HepG2 (cell line): ENCODE measurements around the gene CASTOR1.

ENCODE experiments used
- CTCF ChIP-seq: sonication (generic); formaldehyde crosslinking; IDR thresholded peaks from 2 replicates; pipeline ENCODE4 v1.5.0; 2020; ENCODE audit warnings: mild to moderate bottlenecking, missing genetic modification reagents, moderate library complexity
- MXI1 ChIP-seq: IDR thresholded peaks from 3 replicates; pipeline ENCODE4 v1.6.1; 2012; ENCODE audit warnings: low read depth, low read length, inconsistent platforms, borderline replicate concordance
- RAD21 ChIP-seq: fragments of 450-650 bp; formaldehyde crosslinking; IDR thresholded peaks from 2 replicates; pipeline ENCODE4 v1.5.0; 2020; ENCODE audit warnings: mild to moderate bottlenecking
- RELA ChIP-seq: sonication (generic); formaldehyde crosslinking; IDR thresholded peaks from 2 replicates; pipeline ENCODE4 v1.4.0; 2020; ENCODE audit warnings: missing genetic modification reagents
- SP1 ChIP-seq, 2 experiments: fragments of 450-650 bp in 1 of 2; sonication (generic) in 1 of 2; formaldehyde crosslinking in 1 of 2; IDR thresholded peaks; 2 replicates each; pipeline versions ENCODE4 v1.4.0 to v1.6.1; 2016 to 2020; ENCODE audit warnings: missing genetic modification reagents in 1 of 2
- ZNF280B ChIP-seq: sonication (generic); formaldehyde crosslinking; IDR thresholded peaks from 2 replicates; pipeline ENCODE4 v1.5.0; 2020; ENCODE audit warnings: missing genetic modification reagents, mild to moderate bottlenecking, borderline replicate concordance
- ZNF431 ChIP-seq: sonication (generic); formaldehyde crosslinking; IDR thresholded peaks from 2 replicates; pipeline ENCODE4 v1.9.0; 2022; ENCODE audit warnings: missing genetic modification reagents, low read depth, mild to moderate bottlenecking, borderline replicate concordance
- ZNF563 ChIP-seq: sonication (generic); formaldehyde crosslinking; IDR thresholded peaks from 2 replicates; pipeline ENCODE4 v1.8.0; 2022; ENCODE audit warnings: mild to moderate bottlenecking, moderate library complexity, missing genetic modification reagents
- ZNF619 ChIP-seq: sonication (generic); formaldehyde crosslinking; IDR thresholded peaks from 2 replicates; pipeline ENCODE4 v1.4.0; 2020; ENCODE audit warnings: mild to moderate bottlenecking, missing genetic modification reagents

- no peak for TF ChIP-seq SP1 (IDR thresholded peaks at IDR 0.05)
- no peak for TF ChIP-seq SP1 (CRISPR knock-in tag; IDR thresholded peaks at IDR 0.05)
- TF ChIP-seq MXI1, result no peak
- TF ChIP-seq RAD21, result no peak
- no peak for TF ChIP-seq ZNF431 (CRISPR knock-in tag)
- no peak for TF ChIP-seq ZNF563 (CRISPR knock-in tag)
- TF ChIP-seq ZNF619 (CRISPR knock-in tag), result no peak
- TF ChIP-seq RELA, result no peak
- TF ChIP-seq ZNF280B, result no peak
- TF ChIP-seq CTCF (CRISPR knock-in tag), result no peak
Measured at GRCh38 chr22:30241576-30242371, 47.5 kb downstream of the CASTOR1 start.
